ENCODE data around the gene DCAF4. TPM values are rescaled to one million over a fixed set of nuclear protein-coding genes. Genes with fewer than 3 reads are reported as not detected.

The DCAF4 gene
- total and polyA plus RNA-seq, 2 experiments from 2014 or later: 11.0 to 23.2 TPM

DNA sequence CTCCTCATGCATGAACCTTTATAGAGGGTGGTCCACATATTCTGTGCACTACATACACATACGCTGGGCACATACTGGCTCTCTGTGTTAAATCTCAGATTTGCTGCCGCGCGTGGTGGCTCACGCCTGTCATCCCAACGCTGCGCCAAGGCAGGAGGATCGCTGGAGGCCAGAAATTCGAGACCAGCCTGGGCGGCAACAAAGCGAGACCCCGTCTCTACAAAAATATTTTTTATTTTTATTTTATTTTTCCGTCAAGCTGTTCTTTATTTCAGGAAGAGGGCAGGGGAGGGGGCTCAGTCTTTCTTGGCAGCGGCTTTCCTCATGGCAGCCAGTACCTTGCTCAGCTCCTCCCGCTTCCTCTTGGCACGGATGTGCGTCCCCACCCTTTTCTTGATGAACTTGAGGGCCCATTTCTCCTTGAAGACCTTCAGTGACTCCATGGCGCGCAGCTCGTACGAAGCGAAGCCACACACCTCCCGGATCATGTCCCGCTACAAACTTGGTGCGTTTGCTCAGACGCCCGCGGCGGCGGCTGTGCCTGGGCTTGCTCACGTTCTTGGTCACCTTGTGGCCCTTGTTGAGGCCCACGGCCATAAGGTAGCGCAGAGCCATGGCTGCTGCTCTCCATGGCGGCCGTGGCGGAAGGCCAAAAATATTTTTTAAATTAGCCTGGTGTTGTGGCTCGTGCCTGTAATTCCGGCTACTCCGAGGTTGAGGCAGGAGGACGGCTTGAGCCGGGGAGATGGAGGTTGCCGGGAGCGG is 3.2 kb downstream of the DCAF4 start:
- Histone ChIP-seq H3K27me3 (no peaks in the 10 kb centered on the region), H3K9me3 (ENCODE audit: low read depth) (no peaks in the 10 kb centered on the region), H3K4me3 (no peak overlapping the region), H3K36me3 (no peaks in the 10 kb centered on the region), H3K4me1 (ENCODE audit: low read depth) (peaks cover 3% of the 10 kb centered on the region), H3K27ac (no peak overlapping the region)
- DNase-seq (ENCODE audit: low read depth in 1 of 2, low spot score in 1 of 2): no peak
- TF ChIP-seq, protein P1, sequence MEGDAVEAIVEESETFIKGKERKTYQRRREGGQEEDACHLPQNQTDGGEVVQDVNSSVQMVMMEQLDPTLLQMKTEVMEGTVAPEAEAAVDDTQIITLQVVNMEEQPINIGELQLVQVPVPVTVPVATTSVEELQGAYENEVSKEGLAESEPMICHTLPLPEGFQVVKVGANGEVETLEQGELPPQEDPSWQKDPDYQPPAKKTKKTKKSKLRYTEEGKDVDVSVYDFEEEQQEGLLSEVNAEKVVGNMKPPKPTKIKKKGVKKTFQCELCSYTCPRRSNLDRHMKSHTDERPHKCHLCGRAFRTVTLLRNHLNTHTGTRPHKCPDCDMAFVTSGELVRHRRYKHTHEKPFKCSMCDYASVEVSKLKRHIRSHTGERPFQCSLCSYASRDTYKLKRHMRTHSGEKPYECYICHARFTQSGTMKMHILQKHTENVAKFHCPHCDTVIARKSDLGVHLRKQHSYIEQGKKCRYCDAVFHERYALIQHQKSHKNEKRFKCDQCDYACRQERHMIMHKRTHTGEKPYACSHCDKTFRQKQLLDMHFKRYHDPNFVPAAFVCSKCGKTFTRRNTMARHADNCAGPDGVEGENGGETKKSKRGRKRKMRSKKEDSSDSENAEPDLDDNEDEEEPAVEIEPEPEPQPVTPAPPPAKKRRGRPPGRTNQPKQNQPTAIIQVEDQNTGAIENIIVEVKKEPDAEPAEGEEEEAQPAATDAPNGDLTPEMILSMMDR (IDR thresholded peaks at IDR 0.05; ENCODE audit: low read depth, low read length): no peak

DNA sequence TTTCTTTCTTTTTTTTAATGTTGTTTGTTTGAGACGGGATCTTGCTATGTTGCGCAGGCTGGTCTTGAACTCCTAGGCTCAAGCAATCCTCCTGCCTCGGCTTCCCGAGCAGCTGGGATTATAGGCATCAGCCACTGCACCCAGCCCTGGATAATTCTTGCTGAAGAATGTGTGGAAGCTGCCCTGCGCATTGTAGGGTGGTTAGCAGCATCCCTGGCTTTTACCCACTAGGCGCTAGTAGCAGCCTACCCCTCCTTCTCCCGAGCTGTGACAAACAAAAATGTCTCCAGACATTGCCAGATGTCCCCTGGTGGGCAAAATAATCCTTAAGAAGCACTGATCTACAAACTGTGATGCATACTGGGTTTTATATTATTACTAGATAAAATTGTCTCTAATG is 6.6 kb downstream of the DCAF4 start:
- H3K9me3 ChIP-seq (ENCODE audit: low read depth): no peaks in the 10 kb centered on the region
- no peak for DNase-seq (ENCODE audit: low read depth in 1 of 2, low spot score in 1 of 2)
- TF ChIP-seq, protein P1 (IDR thresholded peaks at IDR 0.05; ENCODE audit: low read depth, low read length): no peak
- H3K4me1 ChIP-seq (ENCODE audit: low read depth): no peaks in the 10 kb centered on the region
- H3K4me3 ChIP-seq: no peak overlapping the region
- no peaks in the 10 kb centered on the region for H3K27me3 ChIP-seq
- H3K27ac ChIP-seq: no peak overlapping the region
- no peaks in the 10 kb centered on the region for H3K36me3 ChIP-seq

DNA sequence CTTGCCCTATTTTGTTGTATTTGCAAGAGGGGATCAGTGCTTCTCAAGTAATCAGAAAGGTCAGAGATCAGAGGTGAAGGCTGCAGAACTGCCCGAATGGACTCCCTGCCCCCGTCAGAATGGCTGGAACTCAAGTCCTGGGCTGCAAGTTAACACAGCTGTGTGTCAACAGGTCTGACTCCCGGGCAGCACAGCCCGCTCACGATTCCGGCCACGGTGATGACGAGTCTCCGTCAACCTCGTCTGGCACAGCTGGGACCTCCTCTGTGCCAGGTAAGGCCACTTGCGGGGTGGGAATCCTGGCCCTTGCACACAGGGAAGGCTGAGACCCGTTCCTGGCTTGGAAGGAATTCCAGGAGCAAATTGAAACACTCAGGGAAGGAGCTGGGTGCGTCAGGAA is 13.4 kb downstream of the DCAF4 start:
- Histone ChIP-seq H3K4me3 (no peak overlapping the region), H3K4me1 (ENCODE audit: low read depth) (no peaks in the 10 kb centered on the region), H3K27me3 (no peaks in the 10 kb centered on the region), H3K36me3 (peaks cover 3% of the 10 kb centered on the region), H3K9me3 (ENCODE audit: low read depth) (no peaks in the 10 kb centered on the region), H3K27ac (no peak overlapping the region)
- DNase-seq (ENCODE audit: low read depth in 1 of 2, low spot score in 1 of 2): no peak
- TF ChIP-seq, protein P1 (IDR thresholded peaks at IDR 0.05; ENCODE audit: low read depth, low read length): no peak

DNA sequence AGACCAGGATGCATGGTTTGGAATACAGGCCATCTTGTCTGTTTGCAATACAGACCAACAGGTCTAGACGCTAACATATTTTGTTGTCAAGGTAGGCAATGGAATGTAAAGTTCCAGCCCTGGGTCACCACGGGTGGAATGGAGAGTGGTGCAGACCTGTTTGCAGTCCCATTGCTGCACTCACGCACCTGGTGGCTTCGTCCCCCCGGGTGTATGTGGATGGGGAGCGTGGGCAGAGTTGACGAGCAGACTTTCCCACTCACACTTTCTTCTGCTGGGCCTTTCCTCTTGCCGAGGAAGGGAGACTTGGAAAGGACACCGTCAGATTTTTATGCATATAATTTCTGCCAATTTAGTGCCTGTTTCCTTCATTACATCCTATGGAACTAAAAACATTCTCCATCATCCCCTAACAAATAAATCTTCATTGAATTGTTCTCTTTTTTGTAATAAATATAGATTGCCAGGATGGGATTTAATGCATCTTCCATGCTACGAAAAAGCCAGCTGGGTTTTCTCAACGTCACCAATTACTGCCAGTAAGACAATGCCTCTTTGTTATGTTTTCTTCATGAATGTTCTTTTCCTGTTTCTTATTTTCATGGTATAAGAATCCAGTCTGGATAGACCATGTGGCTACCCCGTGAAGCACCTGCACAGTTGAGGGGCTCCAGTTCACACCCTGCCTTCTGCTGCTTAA is 15.2 kb downstream of the DCAF4 start:
- no peak overlapping the region for H3K4me3 ChIP-seq
- no peaks in the 10 kb centered on the region for H3K9me3 ChIP-seq (ENCODE audit: low read depth)
- H3K4me1 ChIP-seq (ENCODE audit: low read depth): no peaks in the 10 kb centered on the region
- H3K36me3 ChIP-seq: peaks cover 3% of the 10 kb centered on the region
- TF ChIP-seq, protein P1 (IDR thresholded peaks at IDR 0.05; ENCODE audit: low read depth, low read length): no peak
- no peak overlapping the region for H3K27ac ChIP-seq
- peak in 1 of 2 donors; percentile 56 for DNase-seq (ENCODE audit: low read depth in 1 of 2, low spot score in 1 of 2)
- H3K27me3 ChIP-seq: no peaks in the 10 kb centered on the region

DNA sequence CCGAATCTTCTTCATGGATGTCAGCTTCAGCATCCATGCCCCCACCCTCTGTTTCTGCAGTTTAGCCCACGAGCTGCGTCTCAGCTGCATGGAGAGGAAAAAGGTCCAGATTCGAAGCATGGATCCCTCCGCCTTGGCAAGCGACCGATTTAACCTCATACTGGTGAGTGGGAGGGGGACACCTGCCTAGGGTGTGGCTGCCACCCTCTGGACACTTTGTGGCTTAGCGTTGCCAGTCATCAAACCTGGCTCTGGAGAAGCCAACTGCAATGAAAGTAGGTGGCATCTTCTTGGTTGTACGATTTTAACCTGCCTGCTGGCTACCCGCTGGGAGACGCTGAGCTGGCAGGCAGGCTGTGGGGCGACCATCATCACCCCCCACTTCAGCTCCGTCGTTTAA is 16.7 kb downstream of the DCAF4 start:
- Histone ChIP-seq H3K27ac (no peak overlapping the region), H3K9me3 (ENCODE audit: low read depth) (no peaks in the 10 kb centered on the region), H3K4me1 (ENCODE audit: low read depth) (no peaks in the 10 kb centered on the region), H3K36me3 (peaks cover 3% of the 10 kb centered on the region), H3K4me3 (no peak overlapping the region), H3K27me3 (no peaks in the 10 kb centered on the region)
- no peak for DNase-seq (ENCODE audit: low read depth in 1 of 2, low spot score in 1 of 2)
- TF ChIP-seq, protein P1 (IDR thresholded peaks at IDR 0.05; ENCODE audit: low read depth, low read length): no peak
